Measurements from ENCODE around the gene CYP2U1.

DNA sequence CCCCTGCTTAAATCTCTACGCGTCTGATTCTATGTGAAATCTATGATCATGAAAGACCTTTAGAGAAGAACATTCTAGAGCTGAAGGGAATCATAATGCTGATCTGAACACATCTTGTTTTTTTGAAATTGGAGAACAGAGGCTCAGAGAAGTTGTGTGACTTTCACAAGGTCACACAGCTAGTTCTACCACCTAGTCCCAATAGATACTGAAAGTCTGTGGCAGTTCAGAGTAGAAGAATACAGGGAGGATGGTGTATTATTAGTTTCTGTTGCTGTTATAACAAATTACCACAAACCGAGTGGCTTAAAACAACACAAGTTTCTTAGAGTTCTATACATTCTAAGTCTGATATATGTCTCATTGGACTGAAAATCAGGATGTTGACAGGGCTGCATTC lies 14.5 kb downstream of the CYP2U1 start:
- TF ChIP-seq TAF1 (IDR thresholded peaks at IDR 0.05; ENCODE audit: borderline replicate concordance, insufficient read depth, low read length) (no peak), POLR2AphosphoS5 (IDR thresholded peaks at IDR 0.05; ENCODE audit: low read depth, low read length) (no peak), SIN3A (IDR thresholded peaks at IDR 0.05; ENCODE audit: borderline replicate concordance, insufficient read depth, low read length) (no peak), FOXP2 (optimal IDR thresholded peaks at IDR 0.05; ENCODE audit: borderline replicate concordance, extremely low read depth, extremely low read length, insufficient read depth) (no peak)
- TF ChIP-seq, protein P1, sequence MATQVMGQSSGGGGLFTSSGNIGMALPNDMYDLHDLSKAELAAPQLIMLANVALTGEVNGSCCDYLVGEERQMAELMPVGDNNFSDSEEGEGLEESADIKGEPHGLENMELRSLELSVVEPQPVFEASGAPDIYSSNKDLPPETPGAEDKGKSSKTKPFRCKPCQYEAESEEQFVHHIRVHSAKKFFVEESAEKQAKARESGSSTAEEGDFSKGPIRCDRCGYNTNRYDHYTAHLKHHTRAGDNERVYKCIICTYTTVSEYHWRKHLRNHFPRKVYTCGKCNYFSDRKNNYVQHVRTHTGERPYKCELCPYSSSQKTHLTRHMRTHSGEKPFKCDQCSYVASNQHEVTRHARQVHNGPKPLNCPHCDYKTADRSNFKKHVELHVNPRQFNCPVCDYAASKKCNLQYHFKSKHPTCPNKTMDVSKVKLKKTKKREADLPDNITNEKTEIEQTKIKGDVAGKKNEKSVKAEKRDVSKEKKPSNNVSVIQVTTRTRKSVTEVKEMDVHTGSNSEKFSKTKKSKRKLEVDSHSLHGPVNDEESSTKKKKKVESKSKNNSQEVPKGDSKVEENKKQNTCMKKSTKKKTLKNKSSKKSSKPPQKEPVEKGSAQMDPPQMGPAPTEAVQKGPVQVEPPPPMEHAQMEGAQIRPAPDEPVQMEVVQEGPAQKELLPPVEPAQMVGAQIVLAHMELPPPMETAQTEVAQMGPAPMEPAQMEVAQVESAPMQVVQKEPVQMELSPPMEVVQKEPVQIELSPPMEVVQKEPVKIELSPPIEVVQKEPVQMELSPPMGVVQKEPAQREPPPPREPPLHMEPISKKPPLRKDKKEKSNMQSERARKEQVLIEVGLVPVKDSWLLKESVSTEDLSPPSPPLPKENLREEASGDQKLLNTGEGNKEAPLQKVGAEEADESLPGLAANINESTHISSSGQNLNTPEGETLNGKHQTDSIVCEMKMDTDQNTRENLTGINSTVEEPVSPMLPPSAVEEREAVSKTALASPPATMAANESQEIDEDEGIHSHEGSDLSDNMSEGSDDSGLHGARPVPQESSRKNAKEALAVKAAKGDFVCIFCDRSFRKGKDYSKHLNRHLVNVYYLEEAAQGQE (IDR thresholded peaks at IDR 0.05; ENCODE audit: insufficient read depth in 1 of 2, low read depth in 2 of 2, low read length in 2 of 2), result no peak
